T-helper 1 cell treated with Interleukin-12 subunit alpha and Interleukin-12 subunit beta and Interleukin-4 antibody, amounts not matched to agents 30 μg/mL and 1 μg/mL, for 36 hours (primary cell): ENCODE measurements around the gene EIF5A.

Experiments used
- H3K27ac Mint-ChIP-seq: one replicate; pipeline ENCODE4 v1.8.0; 2021; ENCODE audit warnings: mild to moderate bottlenecking, mixed read lengths
- H3K27me3 Mint-ChIP-seq: one replicate; pipeline ENCODE4 v1.8.0; 2021; ENCODE audit warnings: low read depth, mixed read lengths
- H3K36me3 Mint-ChIP-seq: one replicate; pipeline ENCODE4 v1.8.0; 2021; ENCODE audit warnings: low read depth, mixed read lengths
- H3K4me1 Mint-ChIP-seq: one replicate; pipeline ENCODE4 v1.8.0; 2021; ENCODE audit warnings: low read depth, mixed read lengths
- H3K4me3 Mint-ChIP-seq: one replicate; pipeline ENCODE4 v1.8.0; 2021; ENCODE audit warnings: mild to moderate bottlenecking, moderate library complexity, mixed read lengths
- H3K9me3 Mint-ChIP-seq: one replicate; pipeline ENCODE4 v1.8.0; 2021; ENCODE audit warnings: mixed read lengths

EIF5A gene

GRCh38 chr17:7346761-7347614, 39.6 kb downstream of the EIF5A start:
- H3K27ac Mint-ChIP-seq: no peak overlapping the region
- no peaks in the 10 kb centered on the region for H3K27me3 Mint-ChIP-seq
- peaks cover 25% of the 10 kb centered on the region for H3K4me1 Mint-ChIP-seq
- H3K4me3 Mint-ChIP-seq: no peak overlapping the region
- H3K36me3 Mint-ChIP-seq: peaks cover 47% of the 10 kb centered on the region
- no peaks in the 10 kb centered on the region for H3K9me3 Mint-ChIP-seq

GRCh38 chr17:7347630-7348477, 40.4 kb downstream of the EIF5A start:
- Mint-ChIP-seq H3K36me3 (peaks cover 52% of the 10 kb centered on the region), H3K4me3 (no peak overlapping the region), H3K4me1 (peaks cover 31% of the 10 kb centered on the region), H3K27ac (peak overlapping the region; percentile 31), H3K9me3 (no peaks in the 10 kb centered on the region), H3K27me3 (no peaks in the 10 kb centered on the region)

- peaks cover 33% of the 10 kb centered on the region for H3K4me1 Mint-ChIP-seq
- H3K9me3 Mint-ChIP-seq: no peaks in the 10 kb centered on the region
- no peaks in the 10 kb centered on the region for H3K27me3 Mint-ChIP-seq
- no peak overlapping the region for H3K4me3 Mint-ChIP-seq
- peak overlapping the region; percentile 57 for H3K27ac Mint-ChIP-seq
- peaks cover 50% of the 10 kb centered on the region for H3K36me3 Mint-ChIP-seq
Observed at GRCh38 chr17:7348478-7349242, 41.2 kb downstream of the EIF5A start.

- peaks cover 49% of the 10 kb centered on the region for H3K4me1 Mint-ChIP-seq
- H3K36me3 Mint-ChIP-seq: peaks cover 35% of the 10 kb centered on the region
- H3K9me3 Mint-ChIP-seq: no peaks in the 10 kb centered on the region
- no peaks in the 10 kb centered on the region for H3K27me3 Mint-ChIP-seq
- H3K4me3 Mint-ChIP-seq: peak within 1 kb of the TSS; percentile 87
- H3K27ac Mint-ChIP-seq: peak within 1 kb of the TSS; percentile 82
Observed at GRCh38 chr17:7351665-7352502, 44.5 kb downstream of the EIF5A start, which contains the start of gene KCTD11. KCTD11 (plus strand) TSS chr17:7352162.

DNA sequence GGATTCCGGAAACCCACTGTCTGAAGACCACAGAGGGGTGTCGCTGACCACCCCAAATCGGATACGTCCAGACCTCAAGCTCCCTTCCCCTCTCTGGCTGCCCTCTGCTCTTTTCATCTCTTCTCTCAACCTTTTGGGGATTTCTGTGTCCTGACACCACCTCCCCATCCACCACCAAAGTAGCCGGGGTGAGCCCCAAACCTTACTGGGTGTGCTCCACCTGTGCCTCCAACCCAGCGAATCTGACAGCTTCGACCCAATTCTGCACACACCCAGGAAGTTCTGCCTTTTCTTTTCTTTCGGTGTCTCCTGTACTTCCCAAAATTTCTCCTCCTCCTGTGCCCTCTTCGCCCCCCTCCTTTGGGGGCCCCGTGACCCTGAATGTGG, 45.1 kb downstream of the EIF5A start:
- peak overlapping the region; percentile 82 for H3K27ac Mint-ChIP-seq
- H3K9me3 Mint-ChIP-seq: no peaks in the 10 kb centered on the region
- peaks cover 31% of the 10 kb centered on the region for H3K36me3 Mint-ChIP-seq
- H3K4me3 Mint-ChIP-seq: peak overlapping the region; percentile 87
- peaks cover 45% of the 10 kb centered on the region for H3K4me1 Mint-ChIP-seq
- no peaks in the 10 kb centered on the region for H3K27me3 Mint-ChIP-seq

- Mint-ChIP-seq H3K27ac (peak overlapping the region; percentile 82), H3K36me3 (peaks cover 27% of the 10 kb centered on the region), H3K4me1 (peaks cover 42% of the 10 kb centered on the region), H3K9me3 (no peaks in the 10 kb centered on the region), H3K27me3 (no peaks in the 10 kb centered on the region), H3K4me3 (peak overlapping the region; percentile 87)
Observed at GRCh38 chr17:7352910-7353635, 45.6 kb downstream of the EIF5A start.

DNA sequence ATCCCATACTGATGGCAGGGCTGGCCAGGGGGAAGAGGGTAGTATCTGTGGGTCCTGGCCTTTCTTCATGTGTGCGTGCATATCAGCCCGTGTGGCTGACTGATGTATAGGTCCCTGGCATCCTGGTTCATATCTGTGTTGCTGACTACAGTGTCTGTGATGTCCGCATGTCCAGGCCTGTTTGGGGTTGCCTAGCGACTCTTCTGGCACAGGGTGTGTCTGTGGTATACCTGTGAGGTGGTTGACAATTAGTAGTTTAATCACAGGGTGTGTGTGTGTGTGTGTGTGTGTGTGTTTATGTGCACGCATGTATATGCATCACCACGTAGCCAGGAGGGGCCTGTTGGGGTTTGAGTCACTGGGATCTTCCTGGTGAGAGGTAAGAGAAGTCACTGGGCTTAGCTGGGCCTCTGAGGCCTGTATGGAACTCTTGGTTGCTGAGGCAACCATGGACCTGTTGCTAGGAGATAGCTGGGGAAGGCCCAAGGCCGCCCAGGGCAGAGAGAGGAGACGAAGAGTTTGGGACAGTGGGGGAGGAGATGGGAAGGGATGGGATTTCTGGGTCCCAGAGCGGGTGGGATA, 46.9 kb downstream of the EIF5A start:
- peak overlapping the region; percentile 41 for H3K4me3 Mint-ChIP-seq
- H3K27ac Mint-ChIP-seq: peak overlapping the region; percentile 86
- peaks cover 16% of the 10 kb centered on the region for H3K36me3 Mint-ChIP-seq
- no peaks in the 10 kb centered on the region for H3K27me3 Mint-ChIP-seq
- H3K4me1 Mint-ChIP-seq: peaks cover 36% of the 10 kb centered on the region
- no peaks in the 10 kb centered on the region for H3K9me3 Mint-ChIP-seq

DNA sequence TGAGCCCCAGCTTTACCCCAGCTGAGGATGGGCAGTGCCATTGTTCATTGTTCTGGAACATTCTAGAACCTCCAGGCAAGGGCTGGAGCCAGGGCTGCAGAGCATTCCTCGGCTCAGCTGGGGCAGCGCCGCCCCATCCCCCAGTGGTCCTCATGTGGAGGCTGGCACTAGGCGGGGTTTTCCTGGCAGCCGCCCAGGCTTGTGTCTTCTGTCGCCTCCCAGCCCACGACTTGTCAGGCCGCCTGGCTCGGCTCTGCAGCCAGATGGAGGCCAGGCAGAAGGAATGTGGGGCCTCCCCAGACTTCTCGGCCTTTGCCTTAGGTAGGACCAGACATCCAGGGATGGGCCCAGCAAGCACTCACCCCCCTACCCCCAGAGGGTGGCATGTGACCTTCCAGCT, 47.6 kb downstream of the EIF5A start, which contains the start of gene TMEM95:
Gene TMEM95, plus strand, starts transcription at position 104 of the 400 bp plus-strand sequence. Its CDS starts 49 bp downstream, at position 153.
- no peaks in the 10 kb centered on the region for H3K9me3 Mint-ChIP-seq
- no peaks in the 10 kb centered on the region for H3K27me3 Mint-ChIP-seq
- peaks cover 33% of the 10 kb centered on the region for H3K4me1 Mint-ChIP-seq
- H3K4me3 Mint-ChIP-seq: peak within 1 kb of the TSS; percentile 41
- peak within 1 kb of the TSS; percentile 86 for H3K27ac Mint-ChIP-seq
- H3K36me3 Mint-ChIP-seq: peaks cover 11% of the 10 kb centered on the region

GRCh38 chr17:7355573-7355972, 48.1 kb downstream of the EIF5A start:
- Mint-ChIP-seq H3K4me3 (no peak overlapping the region), H3K27ac (no peak overlapping the region), H3K9me3 (no peaks in the 10 kb centered on the region), H3K4me1 (peaks cover 31% of the 10 kb centered on the region), H3K36me3 (peaks cover 11% of the 10 kb centered on the region), H3K27me3 (no peaks in the 10 kb centered on the region)

DNA sequence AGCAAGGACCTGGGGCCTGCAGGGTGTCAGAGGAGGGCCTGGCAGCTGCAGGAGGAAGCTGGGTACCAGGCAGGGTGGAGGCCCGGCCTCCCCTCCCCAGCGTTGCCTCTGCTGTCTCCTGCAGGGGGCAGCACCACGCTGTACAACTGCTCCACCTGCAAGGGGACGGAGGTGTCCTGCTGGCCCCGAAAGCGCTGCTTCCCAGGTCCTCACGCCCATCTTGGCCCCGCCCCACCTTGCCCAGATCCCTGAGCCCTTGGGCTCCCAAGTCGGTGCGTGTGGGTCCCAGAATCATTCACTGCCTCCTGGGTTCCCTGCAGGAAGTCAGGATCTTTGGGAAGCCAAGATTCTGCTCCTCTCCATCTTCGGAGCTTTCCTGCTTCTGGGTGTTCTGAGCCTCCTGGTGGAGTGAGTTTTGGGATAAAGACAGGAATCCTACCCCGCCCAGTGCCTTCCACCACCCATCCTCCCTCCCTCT, 48.7 kb downstream of the EIF5A start:
- Mint-ChIP-seq H3K36me3 (peaks cover 11% of the 10 kb centered on the region), H3K9me3 (no peaks in the 10 kb centered on the region), H3K4me1 (peaks cover 31% of the 10 kb centered on the region), H3K27ac (peak overlapping the region; percentile 36), H3K4me3 (no peak overlapping the region), H3K27me3 (no peaks in the 10 kb centered on the region)

- Mint-ChIP-seq H3K9me3 (no peaks in the 10 kb centered on the region), H3K4me3 (no peak overlapping the region), H3K27ac (peak overlapping the region; percentile 41), H3K4me1 (peaks cover 28% of the 10 kb centered on the region), H3K36me3 (peaks cover 8% of the 10 kb centered on the region), H3K27me3 (no peaks in the 10 kb centered on the region)
Observed at GRCh38 chr17:7356756-7357155, 49.3 kb downstream of the EIF5A start.

- Mint-ChIP-seq H3K36me3 (peaks cover 7% of the 10 kb centered on the region), H3K4me3 (no peak overlapping the region), H3K9me3 (no peaks in the 10 kb centered on the region), H3K4me1 (peaks cover 27% of the 10 kb centered on the region), H3K27me3 (no peaks in the 10 kb centered on the region), H3K27ac (no peak overlapping the region)
Observed at GRCh38 chr17:7357381-7357780, 50.0 kb downstream of the EIF5A start.

DNA sequence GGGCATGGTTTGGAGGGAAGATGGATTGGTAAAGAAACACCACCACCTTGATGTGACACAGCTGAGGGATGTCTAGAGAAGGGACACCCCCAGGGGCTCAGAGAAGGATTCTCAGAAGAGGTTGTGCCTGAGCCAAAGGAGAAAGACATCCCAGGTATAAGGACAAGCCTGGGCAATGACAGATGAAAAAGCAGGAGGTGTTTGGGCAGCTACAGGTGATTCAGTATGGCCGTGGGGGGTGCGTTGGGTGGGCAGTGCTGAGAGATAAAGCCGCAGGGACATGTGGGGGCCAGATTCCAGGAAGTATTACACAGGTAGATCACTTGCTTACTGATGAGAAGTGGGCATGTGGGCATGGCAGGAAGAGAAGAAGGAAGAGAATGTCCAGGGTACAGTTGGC, 54.5 kb downstream of the EIF5A start:
- Mint-ChIP-seq H3K4me3 (no peak overlapping the region), H3K27ac (no peak overlapping the region), H3K36me3 (no peaks in the 10 kb centered on the region), H3K4me1 (no peaks in the 10 kb centered on the region), H3K27me3 (no peaks in the 10 kb centered on the region), H3K9me3 (no peaks in the 10 kb centered on the region)
